GM18526 (cell line): ENCODE results near the gene FSTL4.

Experiments used
- POLR2A ChIP-seq: IDR thresholded peaks from 3 replicates; pipeline ENCODE4 v1.6.1; 2011; ENCODE audit not compliant: insufficient read length; ENCODE audit errors: extremely low read depth

The FSTL4 gene

DNA sequence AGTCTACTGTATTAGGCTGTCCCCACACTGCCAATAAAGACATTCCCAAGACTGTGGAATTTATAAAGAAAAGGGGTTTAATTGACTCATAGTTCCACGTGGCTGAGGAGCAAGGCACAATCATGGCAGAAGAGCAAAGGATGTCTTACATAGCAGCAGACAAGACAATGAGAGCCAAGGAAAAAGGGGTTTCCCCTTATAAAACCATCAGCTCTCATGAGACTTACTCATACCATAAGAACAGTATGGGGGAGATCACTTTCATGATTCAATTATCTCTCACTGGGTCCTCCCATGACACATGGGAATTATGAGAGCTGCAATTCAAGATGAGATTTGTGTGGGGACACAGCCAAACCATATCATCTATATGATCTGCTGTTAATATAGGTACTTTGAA lies 14.8 kb upstream of the FSTL4 start:
- no peak for TF ChIP-seq POLR2A

- no peak for TF ChIP-seq POLR2A
These were observed 12.0 kb upstream of the FSTL4 start for GRCh38 chr5:133624316-133624715.

DNA sequence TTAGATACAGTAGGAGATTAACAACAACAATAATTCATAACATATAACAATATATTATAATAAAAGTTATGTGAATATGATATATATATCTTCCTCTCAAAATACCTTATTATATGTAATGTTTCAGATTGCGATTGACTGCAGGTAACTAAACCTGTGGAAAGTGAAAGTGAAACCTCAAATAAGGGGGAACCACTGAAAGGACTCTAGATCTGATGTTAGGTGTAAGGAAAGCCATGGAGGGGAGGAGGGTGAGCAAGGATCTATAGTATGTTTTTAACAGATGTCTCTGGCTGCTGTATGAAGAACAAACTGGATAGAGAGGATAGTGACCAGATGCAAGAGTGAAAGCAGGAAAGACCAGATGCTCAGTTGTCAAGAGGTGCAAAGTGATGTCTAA lies 5.8 kb upstream of the FSTL4 start:
- TF ChIP-seq POLR2A = no peak

DNA sequence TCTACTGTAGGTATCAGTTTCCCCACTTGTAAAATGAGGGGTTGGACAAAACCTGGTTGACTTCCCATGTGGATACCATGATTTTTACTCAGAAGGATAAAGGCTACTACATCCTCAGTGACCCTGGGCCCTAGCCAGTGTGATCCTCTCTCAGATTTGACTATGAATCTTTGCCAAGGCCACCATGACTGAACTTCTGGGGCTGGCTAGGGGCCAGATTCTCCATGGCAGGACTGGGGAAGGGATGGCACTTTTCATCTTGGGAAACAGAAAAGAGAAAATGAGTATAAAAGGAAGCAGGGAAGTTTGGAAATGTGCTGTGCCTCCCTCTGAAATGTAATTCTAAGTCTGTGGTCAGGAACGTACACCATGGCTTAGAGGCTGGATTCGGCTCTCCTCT lies 1.4 kb upstream of the FSTL4 start:
- no peak for TF ChIP-seq POLR2A

DNA sequence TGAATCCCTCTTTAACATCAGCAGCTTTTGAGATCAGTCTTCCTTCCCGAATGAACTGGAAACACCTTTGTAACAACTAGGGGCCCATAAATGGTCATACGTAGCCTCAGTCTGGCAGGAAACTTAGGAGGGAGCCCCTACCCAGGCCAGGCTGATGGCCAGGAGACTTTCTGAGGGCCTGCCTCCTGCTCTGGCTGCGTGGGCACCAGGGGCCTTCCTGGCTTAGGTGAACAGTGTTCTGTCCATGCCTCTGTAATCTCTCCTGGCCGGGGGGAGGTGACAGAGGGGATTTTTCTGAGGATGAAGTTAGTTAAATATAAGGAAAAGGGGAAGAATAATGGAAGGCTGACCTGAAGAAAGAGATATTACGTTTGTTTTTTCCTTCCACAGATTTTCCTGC lies 843 bp upstream of the FSTL4 start:
- no peak for TF ChIP-seq POLR2A

DNA sequence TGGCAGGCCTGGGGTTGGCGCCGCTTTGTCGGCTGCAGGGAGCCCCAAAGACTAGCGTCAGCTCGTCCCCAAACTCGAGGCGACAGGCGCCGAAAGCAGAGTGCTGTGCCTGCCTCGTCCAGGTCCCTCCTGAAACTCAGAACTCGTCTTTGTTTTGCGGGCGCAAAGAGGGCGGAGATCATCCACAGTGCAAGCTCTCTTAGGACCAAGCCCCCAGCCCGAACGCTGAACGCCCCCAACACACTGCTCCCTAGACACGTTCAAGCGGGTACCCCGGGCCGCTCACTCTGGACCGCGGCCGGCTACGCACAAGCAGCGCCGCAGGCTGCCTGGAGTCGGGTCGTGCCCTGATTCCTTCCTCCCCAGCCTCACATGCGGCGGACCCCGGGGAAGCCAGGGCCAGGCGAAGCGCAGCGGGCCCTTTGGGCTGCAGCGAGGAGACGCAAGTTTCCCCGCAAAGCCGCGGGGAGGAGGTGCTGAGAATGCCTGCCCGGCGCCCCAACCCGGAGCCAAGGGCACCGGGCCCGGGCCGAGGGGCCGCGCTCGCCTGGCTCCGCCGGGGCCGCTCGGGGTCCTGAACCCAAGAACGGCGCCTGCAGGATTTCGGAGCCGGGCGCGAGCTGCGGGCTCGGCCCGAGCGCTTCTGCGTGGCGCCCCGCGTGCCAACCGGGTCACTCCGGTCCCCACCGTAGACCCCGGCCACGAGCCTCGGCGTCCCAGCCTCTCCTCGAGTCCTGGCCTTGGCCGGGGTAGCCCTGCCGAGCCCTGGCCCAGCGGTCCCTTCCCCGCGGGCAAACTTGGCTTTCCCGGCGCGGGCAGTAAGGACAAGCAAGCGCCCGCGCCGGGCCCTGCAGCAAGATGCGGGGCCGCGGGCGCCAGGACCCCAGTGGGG lies 738 bp downstream of the FSTL4 start:
- no peak for TF ChIP-seq POLR2A

GRCh38 chr5:133610489-133611356 lies 1.6 kb downstream of the FSTL4 start:
- no peak for TF ChIP-seq POLR2A

DNA sequence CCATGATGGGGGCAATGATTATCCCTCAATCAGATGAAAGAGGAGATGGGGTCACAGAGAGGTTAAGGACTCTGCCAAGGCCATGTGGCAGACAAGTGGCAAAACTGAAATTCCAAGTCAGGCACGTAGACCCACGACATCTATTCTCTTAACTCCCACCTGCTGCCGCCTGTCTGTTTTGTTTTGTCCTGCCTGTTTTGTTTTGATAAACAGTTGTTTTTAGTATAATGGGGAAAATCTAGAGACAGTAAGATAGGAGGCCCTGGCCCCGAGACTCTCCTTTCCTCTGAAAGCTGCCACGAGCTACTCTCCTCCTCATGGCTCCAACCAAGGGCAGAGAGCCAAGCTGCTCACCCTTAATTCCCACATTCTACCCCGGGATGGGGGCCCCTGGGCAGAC lies 4.9 kb downstream of the FSTL4 start:
- TF ChIP-seq POLR2A = no peak

DNA sequence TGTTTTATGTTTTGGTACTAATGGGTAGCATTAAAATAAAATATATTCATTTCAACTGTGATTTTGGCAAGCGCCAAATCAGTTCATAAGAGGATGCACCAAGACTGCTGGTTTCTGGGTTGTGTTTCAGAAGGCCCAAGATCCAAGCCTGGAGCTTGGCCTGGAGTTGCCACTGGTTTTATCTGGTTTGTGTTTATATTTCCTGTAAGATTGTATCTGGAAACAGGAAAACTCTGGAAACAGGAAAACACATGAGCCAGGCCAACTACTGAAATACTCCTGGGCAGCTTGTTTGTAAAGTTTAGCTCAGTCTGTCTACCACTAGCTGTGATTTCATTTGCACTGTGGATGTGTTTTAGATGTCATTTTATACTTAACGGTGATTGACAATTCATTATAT lies 5.5 kb downstream of the FSTL4 start:
- TF ChIP-seq POLR2A = no peak

- TF ChIP-seq POLR2A = no peak
These were observed 7.0 kb downstream of the FSTL4 start for GRCh38 chr5:133605323-133605722.

DNA sequence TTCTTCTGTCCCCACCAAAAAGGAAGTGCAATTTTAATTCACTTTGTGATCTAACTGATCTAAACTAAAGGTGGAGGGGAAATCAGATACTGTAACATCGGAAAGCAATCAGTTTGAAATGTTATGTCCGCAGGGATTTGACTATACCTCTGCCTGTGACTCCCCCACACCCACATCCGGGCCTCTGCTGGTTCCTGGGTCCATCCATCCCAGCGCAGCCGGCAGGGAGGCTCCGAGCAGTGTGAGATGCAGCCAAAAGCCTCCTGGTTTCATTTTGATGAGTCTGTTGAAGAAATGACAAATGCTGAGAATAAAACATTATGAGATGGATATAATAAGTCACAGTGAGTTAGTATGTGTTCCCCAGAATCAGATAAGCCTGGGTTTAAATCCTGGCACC lies 8.6 kb downstream of the FSTL4 start:
- TF ChIP-seq POLR2A = no peak

GRCh38 chr5:133602835-133603380 lies 9.4 kb downstream of the FSTL4 start:
- no peak for TF ChIP-seq POLR2A

- TF ChIP-seq POLR2A = no peak
These were observed 12.7 kb downstream of the FSTL4 start for GRCh38 chr5:133599600-133599999.

- no peak for TF ChIP-seq POLR2A
These were observed 13.3 kb downstream of the FSTL4 start for GRCh38 chr5:133599044-133599443.

DNA sequence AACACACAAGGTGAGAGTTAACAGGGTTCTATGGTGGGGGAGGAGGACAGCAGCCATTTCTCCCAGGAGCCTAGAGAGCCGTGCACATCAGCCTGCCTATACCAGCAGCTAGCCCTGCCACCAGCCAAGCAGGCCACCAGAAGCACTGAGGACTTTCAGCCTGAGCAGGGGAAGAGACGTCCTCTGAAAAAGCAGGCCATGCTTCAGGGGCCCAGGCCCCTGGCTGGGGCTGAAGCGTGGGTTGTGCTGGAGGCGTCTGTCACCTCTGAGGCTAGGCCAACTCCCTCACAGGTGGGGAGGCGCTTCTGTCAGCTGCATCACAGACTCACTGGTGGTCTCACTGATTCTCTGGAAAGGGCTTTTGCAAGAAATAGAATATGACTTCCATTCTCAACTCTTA lies 16.3 kb downstream of the FSTL4 start:
- TF ChIP-seq POLR2A = no peak

DNA sequence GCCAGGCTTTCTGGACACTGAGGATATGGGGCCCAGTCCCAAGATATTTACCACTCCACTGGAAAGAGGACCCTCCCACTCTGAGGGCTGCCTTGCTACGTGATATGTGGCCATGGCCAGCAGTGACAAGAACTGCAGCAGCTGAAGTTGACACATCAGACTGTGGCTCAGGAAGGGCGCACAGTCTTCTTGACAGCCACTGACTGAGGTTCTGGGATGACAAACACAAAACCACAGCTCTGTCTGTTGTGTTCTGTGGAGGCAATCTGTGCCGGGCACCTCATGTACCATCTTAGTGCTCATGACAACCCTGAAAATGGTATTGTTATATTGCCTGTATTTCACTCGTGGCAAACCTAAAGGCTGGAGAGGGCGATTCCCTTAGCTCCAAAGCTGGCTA lies 16.9 kb downstream of the FSTL4 start:
- no peak for TF ChIP-seq POLR2A
